ENCODE data around the gene HSPA12B. TPM values are rescaled to one million over a fixed set of nuclear protein-coding genes. Genes with fewer than 3 reads are reported as not detected.

HSPA12B gene
- total RNA-seq, 1 donor from 2014 or later: 0.44 TPM

DNA sequence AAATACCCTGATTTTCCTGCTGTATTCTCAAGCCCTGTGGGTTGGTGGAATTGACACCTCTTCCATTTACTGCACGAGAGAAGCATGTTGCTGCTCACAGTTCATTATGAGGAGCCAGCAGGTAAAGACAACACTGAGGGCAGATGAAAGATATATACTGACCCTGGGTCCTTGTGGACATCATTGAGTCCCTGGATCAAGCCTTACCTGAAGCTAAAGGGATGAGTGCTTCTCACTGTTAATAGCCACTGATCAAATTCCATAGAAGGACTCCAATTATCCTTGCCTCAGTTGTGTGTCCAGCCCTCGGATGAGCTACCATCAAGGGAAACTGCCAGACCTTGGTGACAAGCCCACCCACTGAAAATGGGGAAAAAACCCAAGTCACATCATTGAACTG is 12.4 kb upstream of the HSPA12B start:
- no peak overlapping the region for H3K27ac Mint-ChIP-seq (ENCODE audit: unreplicated experiment)
- H3K36me3 Mint-ChIP-seq (ENCODE audit: unreplicated experiment): no peaks in the 10 kb centered on the region
- no peak overlapping the region for H3K4me3 Mint-ChIP-seq (ENCODE audit: unreplicated experiment)
- TF ChIP-seq, protein P1, sequence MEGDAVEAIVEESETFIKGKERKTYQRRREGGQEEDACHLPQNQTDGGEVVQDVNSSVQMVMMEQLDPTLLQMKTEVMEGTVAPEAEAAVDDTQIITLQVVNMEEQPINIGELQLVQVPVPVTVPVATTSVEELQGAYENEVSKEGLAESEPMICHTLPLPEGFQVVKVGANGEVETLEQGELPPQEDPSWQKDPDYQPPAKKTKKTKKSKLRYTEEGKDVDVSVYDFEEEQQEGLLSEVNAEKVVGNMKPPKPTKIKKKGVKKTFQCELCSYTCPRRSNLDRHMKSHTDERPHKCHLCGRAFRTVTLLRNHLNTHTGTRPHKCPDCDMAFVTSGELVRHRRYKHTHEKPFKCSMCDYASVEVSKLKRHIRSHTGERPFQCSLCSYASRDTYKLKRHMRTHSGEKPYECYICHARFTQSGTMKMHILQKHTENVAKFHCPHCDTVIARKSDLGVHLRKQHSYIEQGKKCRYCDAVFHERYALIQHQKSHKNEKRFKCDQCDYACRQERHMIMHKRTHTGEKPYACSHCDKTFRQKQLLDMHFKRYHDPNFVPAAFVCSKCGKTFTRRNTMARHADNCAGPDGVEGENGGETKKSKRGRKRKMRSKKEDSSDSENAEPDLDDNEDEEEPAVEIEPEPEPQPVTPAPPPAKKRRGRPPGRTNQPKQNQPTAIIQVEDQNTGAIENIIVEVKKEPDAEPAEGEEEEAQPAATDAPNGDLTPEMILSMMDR (IDR thresholded peaks at IDR 0.05; ENCODE audit: partially characterized antibody, unreplicated experiment): no peak
- no peaks in the 10 kb centered on the region for H3K9me3 Mint-ChIP-seq (ENCODE audit: unreplicated experiment)
- H3K4me1 Mint-ChIP-seq (ENCODE audit: low read depth, unreplicated experiment): peaks cover 3% of the 10 kb centered on the region
- DNase-seq: no peak
- H3K27me3 Mint-ChIP-seq (ENCODE audit: unreplicated experiment): peaks cover 5% of the 10 kb centered on the region

DNA sequence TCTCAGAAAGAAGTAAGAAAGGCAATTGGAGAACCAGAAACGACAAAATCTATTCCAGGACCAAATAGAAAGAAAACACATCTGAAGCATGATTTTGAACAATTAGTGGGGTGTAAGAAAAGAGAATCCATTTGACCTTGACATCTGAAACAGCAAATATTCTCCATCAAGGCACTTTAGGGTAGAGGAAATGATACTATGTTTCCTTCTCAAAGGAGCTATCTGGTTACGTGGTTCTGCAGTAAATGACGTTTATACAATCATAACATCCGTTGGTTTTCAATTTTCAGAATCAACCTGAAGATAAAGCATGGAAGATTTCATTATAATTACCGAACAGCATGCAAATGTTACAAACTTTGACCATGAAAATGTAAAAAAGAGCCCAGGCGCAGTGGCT is 11.9 kb upstream of the HSPA12B start:
- DNase-seq: no peak
- H3K27me3 Mint-ChIP-seq (ENCODE audit: unreplicated experiment): peaks cover 5% of the 10 kb centered on the region
- no peaks in the 10 kb centered on the region for H3K9me3 Mint-ChIP-seq (ENCODE audit: unreplicated experiment)
- H3K27ac Mint-ChIP-seq (ENCODE audit: unreplicated experiment): no peak overlapping the region
- no peak overlapping the region for H3K4me3 Mint-ChIP-seq (ENCODE audit: unreplicated experiment)
- H3K4me1 Mint-ChIP-seq (ENCODE audit: low read depth, unreplicated experiment): peaks cover 3% of the 10 kb centered on the region
- TF ChIP-seq, protein P1 (IDR thresholded peaks at IDR 0.05; ENCODE audit: partially characterized antibody, unreplicated experiment): no peak
- no peaks in the 10 kb centered on the region for H3K36me3 Mint-ChIP-seq (ENCODE audit: unreplicated experiment)

DNA sequence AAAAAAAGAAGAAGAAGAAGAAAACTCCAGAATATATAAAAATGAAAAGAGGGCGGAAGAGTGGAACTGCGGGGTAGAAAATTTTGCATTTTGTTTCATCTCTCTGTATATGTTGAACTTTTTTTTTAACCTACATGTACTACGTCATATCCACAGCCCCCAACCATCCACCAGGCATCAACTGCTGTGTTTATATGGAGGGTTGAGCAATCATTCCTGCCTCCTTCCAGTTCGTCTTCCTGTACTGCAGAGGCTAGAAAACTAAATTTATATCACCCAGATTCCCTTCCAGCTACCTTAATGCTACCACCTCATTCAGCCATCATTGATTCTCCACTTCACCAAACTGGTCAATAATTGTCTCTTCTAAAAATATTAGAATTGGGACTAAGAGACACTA is 10.6 kb upstream of the HSPA12B start:
- peaks cover 8% of the 10 kb centered on the region for H3K27me3 Mint-ChIP-seq (ENCODE audit: unreplicated experiment)
- no peak overlapping the region for H3K27ac Mint-ChIP-seq (ENCODE audit: unreplicated experiment)
- TF ChIP-seq, protein P1 (IDR thresholded peaks at IDR 0.05; ENCODE audit: partially characterized antibody, unreplicated experiment): no peak
- no peaks in the 10 kb centered on the region for H3K9me3 Mint-ChIP-seq (ENCODE audit: unreplicated experiment)
- no peak overlapping the region for H3K4me3 Mint-ChIP-seq (ENCODE audit: unreplicated experiment)
- no peaks in the 10 kb centered on the region for H3K36me3 Mint-ChIP-seq (ENCODE audit: unreplicated experiment)
- no peak for DNase-seq
- H3K4me1 Mint-ChIP-seq (ENCODE audit: low read depth, unreplicated experiment): peaks cover 4% of the 10 kb centered on the region

DNA sequence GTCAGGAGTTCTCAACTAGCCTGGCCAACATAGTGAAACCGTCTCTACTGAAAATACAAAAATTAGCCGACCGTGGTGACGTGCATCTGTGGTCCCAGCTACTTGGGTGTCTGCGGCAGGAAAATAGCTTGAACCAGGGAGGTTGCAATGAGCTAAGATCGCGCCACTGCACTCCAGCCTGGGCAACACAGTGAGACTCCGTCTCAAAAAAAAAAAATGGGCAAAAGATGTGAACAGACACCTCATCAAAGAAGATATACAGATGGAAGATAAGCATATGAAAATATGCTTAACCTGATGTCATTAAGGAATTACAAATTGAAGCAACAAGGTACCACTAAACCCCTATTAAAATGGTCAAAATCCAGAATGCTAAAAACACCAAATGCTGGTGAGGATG is 9.2 kb upstream of the HSPA12B start:
- Mint-ChIP-seq H3K27ac (ENCODE audit: unreplicated experiment) (no peak overlapping the region), H3K4me3 (ENCODE audit: unreplicated experiment) (no peak overlapping the region), H3K9me3 (ENCODE audit: unreplicated experiment) (peaks cover 2% of the 10 kb centered on the region), H3K4me1 (ENCODE audit: low read depth, unreplicated experiment) (peaks cover 1% of the 10 kb centered on the region), H3K27me3 (ENCODE audit: unreplicated experiment) (peaks cover 6% of the 10 kb centered on the region), H3K36me3 (ENCODE audit: unreplicated experiment) (no peaks in the 10 kb centered on the region)
- TF ChIP-seq, protein P1 (IDR thresholded peaks at IDR 0.05; ENCODE audit: partially characterized antibody, unreplicated experiment): no peak
- no peak for DNase-seq

DNA sequence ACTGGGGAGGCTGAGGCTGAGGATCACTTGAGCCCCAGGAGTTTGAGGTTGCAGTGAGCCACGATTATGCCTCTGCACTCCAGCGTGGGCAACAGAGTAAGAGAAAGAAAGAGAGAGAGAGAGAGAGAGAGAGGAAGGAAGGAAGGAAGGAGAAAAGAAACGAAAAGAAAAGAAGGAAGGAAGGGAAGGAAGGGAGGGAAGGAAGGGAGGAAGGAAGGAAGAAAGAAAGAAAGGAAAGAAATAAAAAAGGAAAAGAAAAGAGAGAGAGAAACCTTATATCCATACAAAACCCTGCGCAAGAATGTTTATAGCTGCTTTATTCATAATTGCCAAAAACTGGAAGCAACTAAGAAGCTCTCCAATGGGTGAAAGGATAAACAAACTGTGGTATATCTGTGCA is 8.1 kb upstream of the HSPA12B start:
- TF ChIP-seq, protein P1 (IDR thresholded peaks at IDR 0.05; ENCODE audit: partially characterized antibody, unreplicated experiment): no peak
- H3K4me1 Mint-ChIP-seq (ENCODE audit: low read depth, unreplicated experiment): peaks cover 1% of the 10 kb centered on the region
- H3K27me3 Mint-ChIP-seq (ENCODE audit: unreplicated experiment): peaks cover 6% of the 10 kb centered on the region
- peaks cover 2% of the 10 kb centered on the region for H3K9me3 Mint-ChIP-seq (ENCODE audit: unreplicated experiment)
- DNase-seq: no peak
- H3K36me3 Mint-ChIP-seq (ENCODE audit: unreplicated experiment): no peaks in the 10 kb centered on the region
- H3K27ac Mint-ChIP-seq (ENCODE audit: unreplicated experiment): no peak overlapping the region
- H3K4me3 Mint-ChIP-seq (ENCODE audit: unreplicated experiment): no peak overlapping the region
